ENCODE measurements around the gene ROCK2.

Gene ROCK2

DNA sequence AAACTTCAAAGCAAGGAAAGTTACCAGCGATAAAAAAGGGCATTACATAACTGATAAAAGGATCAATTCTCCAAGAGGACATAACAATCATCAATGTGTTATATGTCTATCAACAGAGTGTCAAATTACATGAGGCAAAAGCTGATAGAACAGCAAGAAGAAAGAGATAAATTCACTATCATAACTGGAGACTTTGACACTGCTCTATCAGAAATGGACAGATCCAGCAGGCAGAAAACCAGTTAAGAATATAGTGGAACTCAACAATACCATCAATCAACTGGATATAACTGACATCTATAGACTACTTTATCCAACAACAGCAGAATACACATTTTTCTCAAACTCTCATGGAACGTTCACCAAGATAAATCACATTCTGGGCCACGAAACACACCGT is 65.0 kb downstream of the ROCK2 start:
- no peak overlapping the region for H3K4me3 ChIP-seq (ENCODE audit: low read depth, low read length)
- no peak for DNase-seq (ENCODE audit: low read depth)
- TF ChIP-seq, protein P1, sequence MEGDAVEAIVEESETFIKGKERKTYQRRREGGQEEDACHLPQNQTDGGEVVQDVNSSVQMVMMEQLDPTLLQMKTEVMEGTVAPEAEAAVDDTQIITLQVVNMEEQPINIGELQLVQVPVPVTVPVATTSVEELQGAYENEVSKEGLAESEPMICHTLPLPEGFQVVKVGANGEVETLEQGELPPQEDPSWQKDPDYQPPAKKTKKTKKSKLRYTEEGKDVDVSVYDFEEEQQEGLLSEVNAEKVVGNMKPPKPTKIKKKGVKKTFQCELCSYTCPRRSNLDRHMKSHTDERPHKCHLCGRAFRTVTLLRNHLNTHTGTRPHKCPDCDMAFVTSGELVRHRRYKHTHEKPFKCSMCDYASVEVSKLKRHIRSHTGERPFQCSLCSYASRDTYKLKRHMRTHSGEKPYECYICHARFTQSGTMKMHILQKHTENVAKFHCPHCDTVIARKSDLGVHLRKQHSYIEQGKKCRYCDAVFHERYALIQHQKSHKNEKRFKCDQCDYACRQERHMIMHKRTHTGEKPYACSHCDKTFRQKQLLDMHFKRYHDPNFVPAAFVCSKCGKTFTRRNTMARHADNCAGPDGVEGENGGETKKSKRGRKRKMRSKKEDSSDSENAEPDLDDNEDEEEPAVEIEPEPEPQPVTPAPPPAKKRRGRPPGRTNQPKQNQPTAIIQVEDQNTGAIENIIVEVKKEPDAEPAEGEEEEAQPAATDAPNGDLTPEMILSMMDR (IDR thresholded peaks at IDR 0.05; ENCODE audit: low read depth, low read length), result no peak
- TF ChIP-seq POLR2A (IDR thresholded peaks at IDR 0.05; ENCODE audit: extremely low read depth, insufficient read length), result no peak
- TF ChIP-seq, protein P2, sequence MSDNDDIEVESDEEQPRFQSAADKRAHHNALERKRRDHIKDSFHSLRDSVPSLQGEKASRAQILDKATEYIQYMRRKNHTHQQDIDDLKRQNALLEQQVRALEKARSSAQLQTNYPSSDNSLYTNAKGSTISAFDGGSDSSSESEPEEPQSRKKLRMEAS (IDR thresholded peaks at IDR 0.05; ENCODE audit: low read depth, low read length), result no peak
- TF ChIP-seq MYC (IDR thresholded peaks at IDR 0.05; ENCODE audit: low read depth, low read length), result no peak

DNA sequence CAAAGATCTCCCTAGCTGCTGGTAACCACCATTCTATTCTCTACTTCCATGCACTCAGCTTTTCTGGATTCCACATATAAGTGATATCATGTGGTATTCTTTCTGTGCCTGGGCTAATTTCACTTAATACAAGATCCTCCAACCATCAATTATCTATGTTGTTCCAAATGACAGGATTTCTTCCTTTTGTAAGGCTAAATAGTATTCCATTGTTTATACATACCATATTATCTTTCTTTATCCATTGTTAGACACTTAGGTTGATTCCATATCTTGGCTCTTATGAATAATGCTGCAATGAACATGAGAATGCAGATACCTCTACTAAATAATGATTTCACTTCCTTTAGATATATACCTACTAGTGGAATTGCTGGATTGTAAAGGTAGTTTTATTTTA is 66.2 kb downstream of the ROCK2 start:
- TF ChIP-seq MYC (IDR thresholded peaks at IDR 0.05; ENCODE audit: low read depth, low read length) (no peak), POLR2A (IDR thresholded peaks at IDR 0.05; ENCODE audit: extremely low read depth, insufficient read length) (no peak)
- TF ChIP-seq, protein P1 (IDR thresholded peaks at IDR 0.05; ENCODE audit: low read depth, low read length), result no peak
- TF ChIP-seq, protein P2 (IDR thresholded peaks at IDR 0.05; ENCODE audit: low read depth, low read length), result no peak
- DNase-seq (ENCODE audit: low read depth), result no peak
- H3K4me3 ChIP-seq (ENCODE audit: low read depth, low read length), result no peak overlapping the region

DNA sequence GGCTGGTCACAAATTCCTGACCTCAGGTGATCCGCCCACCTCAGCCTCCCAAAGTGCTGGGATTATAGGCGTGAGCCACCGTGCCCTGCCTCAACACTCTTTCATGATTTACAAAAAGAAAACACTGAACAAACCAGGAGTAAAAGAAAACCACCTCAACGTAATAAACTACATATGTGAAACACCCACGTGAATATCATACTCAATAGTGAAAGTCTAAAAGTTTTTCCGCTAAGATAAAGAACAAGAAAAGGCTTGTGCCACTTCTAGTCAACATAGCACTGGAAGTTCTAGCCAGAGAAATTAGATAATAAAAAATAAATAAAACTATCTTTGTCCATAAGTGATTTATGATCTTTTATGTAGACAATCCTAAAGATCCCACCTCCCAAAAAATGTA is 68.5 kb downstream of the ROCK2 start:
- TF ChIP-seq, protein P1 (IDR thresholded peaks at IDR 0.05; ENCODE audit: low read depth, low read length), result no peak
- TF ChIP-seq MYC (IDR thresholded peaks at IDR 0.05; ENCODE audit: low read depth, low read length) (no peak), POLR2A (IDR thresholded peaks at IDR 0.05; ENCODE audit: extremely low read depth, insufficient read length) (no peak)
- TF ChIP-seq, protein P2 (IDR thresholded peaks at IDR 0.05; ENCODE audit: low read depth, low read length), result no peak
- H3K4me3 ChIP-seq (ENCODE audit: low read depth, low read length), result no peak overlapping the region
- DNase-seq (ENCODE audit: low read depth), result no peak

DNA sequence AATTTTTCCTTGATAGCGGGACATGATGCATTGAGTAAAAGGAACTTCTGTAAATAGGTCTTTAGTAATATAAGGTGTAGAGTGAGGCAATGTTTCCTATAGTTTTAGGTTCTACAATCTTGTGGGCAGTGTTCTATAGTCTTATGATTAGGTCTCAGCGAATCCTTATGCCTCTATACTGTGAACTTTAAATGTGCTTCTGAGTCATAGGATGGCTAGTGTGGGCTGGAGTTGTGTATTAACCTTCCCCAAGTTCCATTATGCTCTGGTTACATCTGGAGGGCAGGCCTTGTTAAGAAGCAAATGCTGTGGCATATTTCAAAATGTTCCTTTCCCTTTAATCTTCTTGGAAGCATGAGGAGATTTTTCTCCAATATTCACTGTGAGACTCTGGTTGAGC is 73.5 kb downstream of the ROCK2 start:
- TF ChIP-seq, protein P2 (IDR thresholded peaks at IDR 0.05; ENCODE audit: low read depth, low read length), result no peak
- TF ChIP-seq MYC (IDR thresholded peaks at IDR 0.05; ENCODE audit: low read depth, low read length), result no peak
- TF ChIP-seq POLR2A (IDR thresholded peaks at IDR 0.05; ENCODE audit: extremely low read depth, insufficient read length), result no peak
- TF ChIP-seq, protein P1 (IDR thresholded peaks at IDR 0.05; ENCODE audit: low read depth, low read length), result no peak
- peak; percentile 14 for DNase-seq (ENCODE audit: low read depth)
- no peak overlapping the region for H3K4me3 ChIP-seq (ENCODE audit: low read depth, low read length)

DNA sequence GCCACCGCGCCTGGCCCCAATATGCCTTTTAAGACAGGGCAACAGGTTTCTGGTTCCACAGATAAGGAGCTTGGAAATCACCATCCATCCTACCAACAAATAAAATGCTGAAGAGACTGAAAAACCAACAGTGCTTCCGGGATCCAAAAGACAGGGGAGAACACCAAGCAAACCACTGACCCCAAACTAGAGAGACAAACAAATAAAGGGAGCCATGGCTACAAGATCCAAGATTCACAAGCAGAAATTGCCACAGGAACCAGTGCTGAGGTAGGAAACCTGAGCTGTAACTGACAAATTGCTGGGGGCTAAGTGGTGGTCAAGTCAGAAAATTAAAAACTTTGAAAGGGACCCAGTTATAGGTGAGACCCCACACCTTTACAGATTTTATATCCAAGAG is 76.5 kb downstream of the ROCK2 start:
- DNase-seq (ENCODE audit: low read depth), result no peak
- TF ChIP-seq POLR2A (IDR thresholded peaks at IDR 0.05; ENCODE audit: extremely low read depth, insufficient read length) (no peak), MYC (IDR thresholded peaks at IDR 0.05; ENCODE audit: low read depth, low read length) (no peak)
- TF ChIP-seq, protein P2 (IDR thresholded peaks at IDR 0.05; ENCODE audit: low read depth, low read length), result no peak
- TF ChIP-seq, protein P1 (IDR thresholded peaks at IDR 0.05; ENCODE audit: low read depth, low read length), result no peak
- no peak overlapping the region for H3K4me3 ChIP-seq (ENCODE audit: low read depth, low read length)

DNA sequence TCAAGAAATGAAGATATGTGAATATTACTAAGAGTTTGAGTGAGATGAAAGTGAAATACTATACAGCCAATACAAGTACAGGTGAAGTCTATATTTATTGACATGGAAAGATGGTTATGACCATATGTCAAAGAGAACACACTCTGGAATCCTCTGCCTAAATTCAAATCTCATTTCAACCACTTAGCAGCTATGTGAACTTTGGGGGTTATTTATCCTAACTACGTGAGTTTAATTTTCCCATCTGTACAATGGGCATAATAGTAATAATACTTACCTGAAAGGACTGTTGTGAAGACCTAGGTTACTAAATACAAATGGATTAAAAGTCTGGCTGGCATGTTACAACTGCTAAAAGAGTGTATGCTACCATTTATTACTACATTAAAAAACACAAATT is 79.6 kb downstream of the ROCK2 start:
- TF ChIP-seq MYC (IDR thresholded peaks at IDR 0.05; ENCODE audit: low read depth, low read length) (no peak), POLR2A (IDR thresholded peaks at IDR 0.05; ENCODE audit: extremely low read depth, insufficient read length) (no peak)
- TF ChIP-seq, protein P2 (IDR thresholded peaks at IDR 0.05; ENCODE audit: low read depth, low read length), result no peak
- TF ChIP-seq, protein P1 (IDR thresholded peaks at IDR 0.05; ENCODE audit: low read depth, low read length), result no peak
- DNase-seq (ENCODE audit: low read depth), result no peak
- H3K4me3 ChIP-seq (ENCODE audit: low read depth, low read length), result no peak overlapping the region
